ENCODE measurements around the gene ZFYVE28.
A peak's percentile ranks its signal among the peaks of the same experiment; 100 is the strongest.

The ZFYVE28 gene

DNA sequence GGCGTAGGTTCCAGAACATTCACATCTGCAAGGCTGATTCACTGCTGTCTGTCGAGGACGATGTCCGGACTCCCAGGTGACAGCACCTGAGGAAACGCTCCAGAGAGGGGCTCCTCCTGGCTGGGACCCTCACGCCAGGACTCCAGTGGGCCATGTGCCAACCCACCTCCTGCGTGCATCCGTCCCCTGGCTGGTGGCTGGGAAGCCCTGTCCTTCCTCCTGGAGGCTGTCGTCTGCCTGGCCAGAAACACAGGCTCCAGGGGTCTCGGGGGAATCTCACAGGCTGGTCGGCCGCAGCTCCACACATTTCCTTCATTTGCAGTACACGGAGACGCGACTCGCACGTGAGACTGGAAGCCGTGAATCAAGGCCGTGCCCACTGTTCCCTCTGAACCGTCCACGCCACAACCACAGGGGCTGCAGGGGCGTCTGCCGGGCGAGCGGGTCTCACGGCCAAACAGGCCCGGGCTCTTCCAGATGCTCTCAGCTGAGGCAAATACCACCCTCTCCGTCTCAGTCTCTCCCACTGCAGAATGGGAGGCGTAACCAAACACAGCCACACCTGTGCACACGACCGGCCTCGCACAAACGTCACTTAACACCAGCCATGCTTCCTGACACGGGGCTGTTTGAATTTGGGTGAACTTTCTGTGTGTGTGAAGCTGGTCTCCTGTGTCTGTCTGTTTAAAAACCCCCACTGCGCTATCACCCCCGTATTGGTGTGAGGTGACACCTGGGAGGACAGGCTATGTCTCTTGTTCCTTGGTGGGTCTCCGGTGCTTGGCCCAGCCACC lies 117.8 kb downstream of the ZFYVE28 start:
- DNase-seq = no peak

DNA sequence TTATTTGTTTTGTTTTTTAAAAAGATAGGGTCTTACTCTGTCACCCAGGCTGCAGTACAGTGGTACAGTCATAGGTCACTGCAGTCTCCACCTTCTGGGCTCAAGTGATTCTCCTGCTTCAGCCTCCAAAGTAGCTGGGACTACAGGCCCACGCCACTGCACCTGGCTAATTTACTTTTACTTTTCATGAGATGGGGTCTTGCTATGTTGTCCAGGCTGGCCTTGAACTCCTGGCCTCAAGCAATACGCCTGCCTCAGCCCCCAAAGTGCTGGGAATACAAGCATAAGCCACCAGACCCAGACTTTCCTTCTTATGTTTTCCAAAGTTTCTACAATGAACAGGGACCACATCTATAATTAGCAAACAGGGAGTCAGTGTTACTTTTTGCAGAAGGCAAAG lies 118.7 kb downstream of the ZFYVE28 start:
- DNase-seq = no peak

DNA sequence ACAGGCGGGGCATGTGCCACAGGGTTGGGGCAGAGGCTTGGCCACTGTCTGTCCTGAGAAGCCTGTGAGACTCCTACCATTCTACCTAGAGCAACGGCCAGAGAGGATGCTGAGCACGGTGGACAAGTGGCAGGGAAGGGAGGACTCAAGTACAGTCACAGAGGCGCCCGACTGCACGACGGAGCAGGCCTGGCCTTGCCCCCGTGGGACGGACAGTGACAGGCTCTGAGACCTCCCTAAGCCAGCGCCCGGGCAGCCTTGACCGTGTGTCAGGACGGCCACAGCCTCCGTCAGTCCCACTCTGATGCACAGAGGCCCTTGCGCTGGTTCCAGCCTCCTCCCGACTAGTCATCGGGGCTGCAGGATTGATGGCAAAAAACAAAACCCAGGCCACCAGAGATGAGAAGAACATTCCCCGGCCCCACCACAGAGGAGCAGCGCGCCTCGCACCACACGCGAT lies 119.9 kb downstream of the ZFYVE28 start:
- peak; percentile 28 for DNase-seq

DNA sequence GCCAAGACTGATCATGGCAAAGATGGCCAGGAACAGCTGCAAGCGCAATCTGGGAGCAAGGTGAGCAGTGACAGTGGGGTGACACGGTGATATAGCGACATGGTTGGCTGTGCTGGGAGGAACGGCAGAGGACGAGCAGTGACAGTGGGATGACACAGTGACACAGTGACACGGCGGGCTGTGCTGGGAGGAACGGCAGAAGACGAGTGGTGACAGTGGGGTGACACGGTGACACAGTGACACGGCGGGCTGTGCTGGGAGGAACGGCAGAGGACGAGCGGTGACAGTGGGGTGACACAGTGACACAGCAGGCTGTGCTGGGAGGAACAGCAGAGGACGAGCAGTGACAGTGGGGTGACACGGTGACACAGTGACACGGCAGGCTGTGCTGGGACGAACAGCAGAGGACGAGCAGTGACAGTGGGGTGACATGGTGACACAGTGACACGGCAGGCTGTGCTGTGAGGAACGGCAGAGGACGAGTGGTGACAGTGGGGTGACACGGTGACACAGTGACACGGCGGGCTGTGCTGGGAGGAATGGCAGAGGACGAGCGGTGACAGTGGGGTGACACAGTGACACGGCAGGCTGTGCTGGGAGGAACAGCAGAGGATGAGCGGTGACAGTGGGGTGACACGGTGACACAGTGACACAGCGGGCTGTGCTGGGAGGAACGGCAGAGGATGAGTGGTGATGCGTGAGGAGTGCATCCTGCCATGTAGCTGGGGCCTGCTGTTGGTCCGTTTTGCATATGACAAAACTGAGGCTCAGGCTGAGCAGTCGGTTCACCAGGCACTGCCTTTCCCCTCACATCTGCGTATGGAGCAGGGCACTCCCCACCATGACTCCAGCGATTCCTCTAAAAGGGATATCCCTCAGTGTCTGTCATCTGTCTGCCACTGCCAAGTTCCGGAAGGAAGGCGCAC lies 120.6 kb downstream of the ZFYVE28 start:
- DNase-seq = no peak

DNA sequence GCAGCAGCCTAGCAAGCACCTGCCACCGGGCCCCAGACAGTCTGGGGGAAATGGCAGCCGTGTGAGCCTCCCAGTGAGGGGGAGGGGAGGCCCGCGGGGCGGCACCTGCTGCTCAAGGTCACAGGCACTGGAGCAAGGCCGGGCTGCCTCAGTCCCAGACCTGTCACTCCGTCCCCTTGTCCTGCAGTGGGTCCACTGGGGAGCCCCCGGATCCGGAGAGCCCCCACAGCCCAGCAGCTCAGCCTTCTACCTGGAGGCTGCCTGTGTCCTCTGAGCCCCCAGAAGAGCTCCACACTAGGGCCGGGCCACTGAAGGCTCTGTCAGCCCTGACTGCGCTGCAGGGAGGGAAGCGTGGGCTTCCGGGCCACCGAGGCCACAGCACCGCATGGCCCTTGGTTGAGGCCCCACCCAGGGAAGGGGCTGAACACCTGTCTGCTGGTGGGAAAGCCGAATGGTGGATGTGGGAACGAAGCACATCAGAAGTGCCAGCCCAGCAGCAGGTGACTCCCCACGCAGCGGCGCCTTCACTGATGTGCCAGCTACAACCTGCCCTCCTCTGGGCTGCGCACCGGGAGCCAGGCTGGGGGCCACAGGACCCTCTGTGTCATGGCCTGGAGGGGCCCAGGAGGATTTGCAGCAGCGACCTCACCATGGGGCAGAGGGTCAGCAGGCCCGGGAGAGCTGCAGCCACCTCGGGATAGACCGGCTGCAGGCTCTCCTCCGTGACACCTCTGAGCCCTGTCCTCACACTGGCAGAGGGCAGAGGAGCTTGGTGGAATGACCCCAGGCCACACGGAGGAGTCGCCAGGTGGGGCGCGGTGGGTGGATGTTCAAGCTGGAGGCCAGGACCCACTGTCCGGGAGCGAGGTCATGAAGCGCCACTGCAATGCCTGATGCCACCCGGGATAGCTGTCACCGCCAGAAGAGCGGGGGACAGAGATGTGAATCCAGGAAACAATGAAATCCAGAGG lies 121.5 kb downstream of the ZFYVE28 start:
- no peak for DNase-seq

DNA sequence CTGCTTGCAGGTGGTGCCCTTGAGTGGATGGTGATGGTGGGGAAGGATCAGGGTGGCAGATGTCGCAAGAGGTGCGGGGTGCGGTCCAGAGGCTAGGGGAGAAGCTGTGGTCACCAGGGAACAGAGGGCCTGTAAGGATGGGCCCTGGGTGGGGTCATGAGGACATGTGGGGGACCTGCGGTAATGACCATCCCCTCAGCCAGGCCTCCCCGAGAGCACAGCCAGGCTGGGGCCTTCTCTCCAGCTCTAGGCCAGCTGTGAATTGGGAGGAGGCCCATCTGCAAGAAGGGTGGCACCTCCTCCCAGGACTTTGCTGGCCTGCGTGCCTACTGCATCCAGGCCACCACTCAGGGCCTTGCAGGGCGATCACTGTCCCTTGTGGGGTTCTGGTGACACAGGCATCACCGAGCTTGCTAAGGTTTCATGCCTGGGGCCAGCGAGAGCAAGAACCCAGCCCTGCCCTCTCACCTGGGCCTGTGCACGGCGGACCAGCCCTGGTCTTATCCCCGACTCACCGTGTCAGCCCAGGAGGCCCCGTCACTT lies 122.5 kb downstream of the ZFYVE28 start:
- no peak for DNase-seq

DNA sequence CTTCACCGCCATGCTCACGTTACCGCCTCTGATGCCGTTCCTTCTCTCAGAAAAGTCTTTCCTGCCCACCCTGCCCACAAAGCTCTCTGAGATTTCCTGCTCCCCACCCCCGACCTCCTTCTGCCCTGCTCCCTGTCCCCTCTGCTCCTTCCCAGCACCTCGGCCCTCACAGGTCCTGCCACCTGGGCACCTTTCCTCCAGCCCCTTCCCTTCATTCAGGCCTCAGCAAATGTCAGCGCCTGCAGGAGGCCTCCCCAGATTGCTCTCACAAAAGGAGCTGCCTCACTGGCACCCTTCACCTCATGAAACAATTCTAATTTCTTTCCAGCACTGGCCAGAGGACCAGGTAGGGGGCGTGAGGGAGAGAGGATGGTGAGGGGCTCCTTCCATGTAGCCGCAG lies 122.9 kb downstream of the ZFYVE28 start:
- DNase-seq = no peak

DNA sequence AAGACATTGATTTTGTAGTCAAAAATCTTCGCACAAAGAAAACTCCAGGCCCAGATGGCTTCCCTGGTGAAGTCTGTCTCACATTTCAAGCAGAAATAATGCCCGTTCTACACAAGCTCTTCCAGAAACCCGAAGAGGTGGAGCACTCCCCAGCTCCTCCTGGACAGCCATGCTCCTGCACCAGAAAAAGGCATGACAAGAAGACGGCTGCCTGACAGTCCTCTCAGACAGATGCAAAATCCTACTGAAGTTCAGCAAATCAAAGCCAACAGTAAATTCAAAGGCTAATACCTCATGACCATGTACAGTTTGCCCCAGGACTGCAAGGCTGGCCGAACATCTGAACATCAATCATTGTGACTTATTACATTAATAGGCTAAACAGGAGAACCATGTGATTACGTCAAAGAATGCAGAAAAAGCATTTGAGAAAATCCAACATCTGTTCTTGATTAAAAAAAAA lies 125.8 kb downstream of the ZFYVE28 start:
- DNase-seq = peak; percentile 76

DNA sequence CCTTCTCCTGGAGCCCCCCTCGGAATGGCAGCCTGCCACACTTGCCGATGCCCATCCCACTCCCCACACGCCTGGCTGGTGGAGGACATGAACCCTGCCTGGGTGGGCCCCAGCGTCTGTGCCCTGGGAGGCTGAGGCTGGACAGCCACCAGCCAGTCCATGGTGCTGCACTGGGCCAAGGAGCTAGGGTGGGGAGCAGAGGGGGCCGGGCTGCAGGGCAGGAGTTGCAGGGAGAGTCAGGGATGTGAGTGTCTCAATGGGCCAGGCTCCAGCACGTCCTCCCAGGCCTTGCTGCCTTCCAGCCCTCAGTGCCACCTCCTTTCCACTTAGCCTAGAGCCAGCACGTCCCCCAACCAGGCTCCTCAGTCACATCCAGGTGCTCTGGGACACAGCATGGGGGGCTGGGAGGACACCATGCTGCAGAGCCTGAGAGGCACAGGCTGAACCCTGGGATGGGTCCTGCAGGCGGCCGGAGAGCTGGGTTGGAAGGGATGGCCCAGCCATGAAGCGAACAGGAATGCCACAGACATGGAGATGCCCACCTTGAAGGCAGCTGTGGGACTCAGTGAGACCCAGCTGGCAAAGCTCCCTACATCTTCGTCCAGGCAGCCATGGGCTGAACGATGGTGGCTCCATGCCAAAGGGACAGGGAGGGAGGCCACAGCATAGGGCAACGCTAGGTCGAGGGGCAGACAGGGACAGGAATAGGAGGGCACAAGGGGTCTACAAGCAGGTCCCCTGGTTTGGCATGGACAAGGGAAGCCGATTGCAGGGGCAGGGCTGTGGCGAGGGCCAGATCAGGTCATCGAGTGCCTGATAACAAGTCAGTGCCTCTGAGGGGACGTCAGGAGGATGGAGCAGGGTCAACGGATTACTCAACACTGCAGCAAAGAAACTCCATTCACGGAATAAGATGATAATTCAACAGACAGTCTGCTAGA lies 126.5 kb downstream of the ZFYVE28 start:
- no peak for DNase-seq

DNA sequence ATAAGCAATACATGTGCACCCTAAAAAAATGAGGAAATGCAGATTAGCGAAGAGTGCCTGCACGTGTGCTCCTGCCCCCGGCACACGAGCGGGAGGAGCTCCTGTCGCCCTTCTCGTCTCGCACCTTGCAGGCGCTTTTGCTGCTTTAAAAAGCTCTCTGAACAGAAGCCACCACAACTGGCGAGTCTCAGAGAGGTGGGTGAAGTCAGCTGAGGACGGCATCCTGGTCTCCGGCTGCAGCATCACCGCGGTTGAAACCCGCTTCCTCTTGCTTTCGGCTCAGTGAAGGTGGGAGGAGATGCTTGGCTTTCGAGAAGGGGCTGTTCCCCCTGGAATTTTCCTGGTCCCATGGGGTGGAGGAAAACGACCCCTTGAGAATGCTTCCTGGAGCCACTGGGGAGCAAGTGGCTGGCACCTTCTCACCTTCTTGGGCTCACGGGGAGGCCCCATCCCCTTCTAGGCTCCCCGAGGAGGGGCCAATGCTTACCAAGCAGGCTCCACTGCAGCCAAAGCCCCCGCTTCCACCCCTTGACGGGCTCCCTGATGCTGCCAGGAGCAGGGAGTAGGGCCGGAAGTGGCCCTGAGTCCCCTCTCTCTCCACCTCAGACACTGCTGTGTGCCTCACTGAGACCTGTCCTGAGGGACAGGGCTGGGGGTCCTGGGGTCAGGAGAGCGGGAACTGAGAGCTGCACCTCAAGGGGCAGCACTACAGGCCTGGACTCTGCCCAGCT lies 127.3 kb downstream of the ZFYVE28 start:
- no peak for DNase-seq

DNA sequence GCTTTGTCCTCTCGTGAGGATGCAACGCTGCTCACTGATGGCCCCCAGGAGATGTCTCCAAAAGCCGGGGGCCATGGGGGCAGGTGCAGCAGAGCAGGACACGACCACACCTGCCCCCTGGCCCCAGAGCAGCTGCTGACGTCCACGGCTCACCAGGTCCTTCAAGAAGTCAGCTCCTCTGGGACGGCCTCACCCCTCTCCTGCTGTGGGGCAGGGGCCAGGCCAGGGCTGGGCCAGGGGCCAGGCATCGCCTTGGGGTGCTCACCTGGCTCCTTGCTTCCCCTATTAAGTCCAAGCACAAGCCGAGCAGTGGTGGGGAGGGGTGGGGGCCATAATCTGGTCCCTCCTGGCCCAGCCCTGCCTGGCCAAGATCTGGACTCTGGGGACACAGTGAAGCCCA lies 128.0 kb downstream of the ZFYVE28 start:
- no peak for DNase-seq

DNA sequence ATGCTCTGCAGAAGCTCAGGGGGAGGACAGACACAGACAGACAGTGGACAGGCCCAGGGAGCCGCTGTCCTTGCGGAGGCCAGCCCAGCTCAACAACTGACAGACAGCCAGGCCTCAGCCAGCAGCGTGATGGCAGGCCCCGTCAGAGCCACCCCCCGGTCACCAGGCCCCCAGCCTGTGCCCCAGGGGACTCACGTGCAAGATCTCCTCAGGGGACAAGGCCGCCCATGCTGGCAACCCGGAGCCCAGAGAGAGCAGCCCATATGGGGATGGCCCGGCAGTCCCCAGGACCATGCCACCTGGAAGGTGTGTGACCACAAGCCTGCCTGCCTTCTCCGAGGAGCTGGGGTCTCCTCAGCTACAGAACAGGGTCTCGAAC lies 128.5 kb downstream of the ZFYVE28 start:
- no peak for DNase-seq

DNA sequence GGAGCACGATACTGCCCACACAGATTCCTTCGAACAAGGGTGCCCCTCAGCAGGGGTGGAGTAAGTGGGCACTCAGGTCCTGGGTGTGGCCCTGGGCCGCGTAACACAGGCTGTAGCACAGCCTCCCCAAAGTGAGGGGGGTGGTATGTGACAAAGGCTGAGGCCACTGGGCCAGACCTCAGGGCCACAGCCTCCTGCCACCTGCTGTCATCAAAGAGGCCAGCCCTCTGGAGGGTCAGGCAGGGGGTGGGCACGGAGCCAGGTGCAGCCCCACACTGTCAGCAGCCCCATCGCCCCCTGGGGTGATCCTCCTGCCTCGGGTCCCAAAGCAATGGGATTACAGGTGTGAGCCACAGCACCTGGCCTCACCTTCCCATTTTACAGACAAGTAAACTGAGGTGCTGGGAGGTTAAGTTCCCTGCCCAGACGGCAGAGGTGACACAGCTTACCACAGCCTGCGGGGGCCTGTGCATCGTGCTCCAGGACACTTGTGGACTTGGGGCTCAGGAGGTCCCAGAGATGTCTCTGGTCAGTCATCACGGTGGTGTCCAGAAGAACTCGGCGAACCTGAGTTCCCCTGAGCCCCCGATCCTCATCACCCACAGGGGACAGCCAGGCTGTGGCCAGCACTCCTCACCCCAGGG lies 129.0 kb downstream of the ZFYVE28 start:
- DNase-seq = no peak

DNA sequence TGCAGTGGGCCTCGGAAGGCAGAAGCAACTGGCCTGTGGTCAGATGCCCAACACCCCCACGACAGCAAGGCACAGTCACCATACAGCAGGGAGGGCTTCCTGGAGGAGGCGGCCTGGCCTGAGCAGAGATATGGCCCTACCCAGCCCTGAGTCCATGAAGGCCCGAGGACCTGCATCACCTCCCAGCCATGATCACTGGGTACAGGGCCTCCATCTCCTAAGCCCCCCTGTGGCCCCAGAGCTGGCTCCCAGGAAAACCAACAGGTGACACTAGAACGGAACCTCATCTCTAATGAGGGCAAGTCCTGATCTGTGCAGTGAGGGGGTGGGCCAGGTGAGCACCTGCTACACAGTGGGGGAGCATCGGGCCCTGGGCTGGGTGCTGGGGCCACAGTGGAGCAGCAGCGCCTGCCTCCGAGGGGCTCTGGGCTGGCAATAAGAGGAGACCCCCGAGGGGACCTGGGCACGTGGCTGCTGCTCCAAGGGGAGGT lies 130.3 kb downstream of the ZFYVE28 start:
- no peak for DNase-seq

DNA sequence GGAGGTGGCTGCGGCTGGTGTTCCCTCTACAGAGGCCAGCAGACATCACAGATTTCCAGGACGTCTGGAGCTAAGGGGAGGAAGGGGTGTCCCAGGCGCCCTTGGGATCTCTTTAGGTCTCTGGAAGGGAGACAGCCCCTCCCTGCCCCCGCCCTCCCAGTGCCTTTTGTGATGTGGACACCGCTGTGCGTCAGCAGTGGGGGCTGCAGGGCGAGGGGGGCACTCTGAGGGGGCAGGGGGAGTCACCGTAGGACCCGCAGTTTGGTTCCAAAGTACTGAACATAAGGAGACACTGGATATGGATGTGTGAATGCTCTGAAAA lies 130.9 kb downstream of the ZFYVE28 start:
- no peak for DNase-seq

DNA sequence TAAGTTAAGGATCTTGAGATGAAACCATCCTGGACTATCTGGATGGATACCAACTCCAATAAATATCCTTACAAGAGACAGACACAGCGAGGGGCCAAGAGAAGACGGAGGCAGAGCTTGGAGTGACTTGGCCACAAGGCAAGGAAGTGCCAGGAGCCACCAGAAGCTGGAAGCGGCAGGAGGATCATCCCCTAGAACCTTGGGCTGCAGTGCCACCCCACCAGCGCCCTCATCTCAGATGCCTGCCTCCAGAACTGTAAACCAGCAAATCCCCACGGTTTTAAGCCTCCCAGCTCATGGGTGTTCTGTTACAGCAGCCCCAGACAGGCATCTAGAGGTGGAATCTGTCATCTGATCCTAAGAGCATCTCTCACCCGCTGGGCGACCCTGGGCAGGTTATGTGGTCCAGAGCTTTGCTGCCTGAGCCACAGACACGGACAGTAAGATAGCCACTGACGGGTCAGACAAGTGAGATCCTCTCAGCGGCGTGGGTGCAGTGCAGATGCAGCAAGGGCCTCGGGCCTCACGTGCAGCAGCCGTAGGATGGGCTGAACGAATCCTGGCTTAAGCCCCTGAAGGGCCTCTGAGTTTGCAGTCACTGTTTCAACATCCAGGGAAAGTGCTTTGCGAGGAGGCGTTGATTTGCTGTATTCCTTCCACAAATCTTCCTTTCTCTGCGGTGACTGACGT lies 131.4 kb downstream of the ZFYVE28 start:
- peak; percentile 18 for DNase-seq

DNA sequence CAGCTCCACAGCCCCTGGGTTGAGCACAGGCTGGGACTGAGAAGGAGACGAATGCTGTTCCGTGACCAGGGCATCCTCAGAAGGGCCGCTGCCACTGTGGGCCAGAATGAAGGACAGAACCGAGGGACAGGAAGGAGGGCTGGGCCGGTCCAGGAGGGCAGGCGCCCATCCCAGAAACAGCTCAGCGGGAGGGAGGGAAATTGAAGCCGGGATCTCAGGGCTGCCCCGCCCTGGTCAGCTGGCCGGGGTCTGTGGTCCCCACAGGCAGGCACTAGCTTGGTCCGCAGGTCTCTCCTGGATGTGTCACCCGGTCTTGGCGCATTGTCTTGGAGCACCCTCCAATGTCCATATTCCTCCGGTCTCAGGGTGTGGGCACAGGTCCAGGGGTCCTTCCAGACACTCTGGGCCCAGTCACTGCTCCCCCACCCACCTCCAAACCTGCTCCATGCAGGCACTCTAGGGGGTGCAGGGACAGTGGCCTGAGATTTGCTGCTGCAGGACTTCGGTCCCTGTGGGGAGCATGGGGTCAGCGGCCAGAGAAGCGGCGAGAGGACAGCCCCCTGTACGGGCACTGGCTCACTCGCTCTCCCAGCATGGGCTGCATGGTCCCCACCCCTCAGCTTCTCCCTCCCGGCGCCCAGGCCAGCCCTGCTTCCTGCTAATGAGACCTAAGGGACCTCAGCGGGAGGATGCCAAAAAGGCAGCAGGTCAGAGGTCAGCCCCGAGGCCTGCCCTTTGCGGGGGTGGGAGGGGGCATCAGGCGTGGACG lies 132.6 kb downstream of the ZFYVE28 start:
- no peak for DNase-seq

DNA sequence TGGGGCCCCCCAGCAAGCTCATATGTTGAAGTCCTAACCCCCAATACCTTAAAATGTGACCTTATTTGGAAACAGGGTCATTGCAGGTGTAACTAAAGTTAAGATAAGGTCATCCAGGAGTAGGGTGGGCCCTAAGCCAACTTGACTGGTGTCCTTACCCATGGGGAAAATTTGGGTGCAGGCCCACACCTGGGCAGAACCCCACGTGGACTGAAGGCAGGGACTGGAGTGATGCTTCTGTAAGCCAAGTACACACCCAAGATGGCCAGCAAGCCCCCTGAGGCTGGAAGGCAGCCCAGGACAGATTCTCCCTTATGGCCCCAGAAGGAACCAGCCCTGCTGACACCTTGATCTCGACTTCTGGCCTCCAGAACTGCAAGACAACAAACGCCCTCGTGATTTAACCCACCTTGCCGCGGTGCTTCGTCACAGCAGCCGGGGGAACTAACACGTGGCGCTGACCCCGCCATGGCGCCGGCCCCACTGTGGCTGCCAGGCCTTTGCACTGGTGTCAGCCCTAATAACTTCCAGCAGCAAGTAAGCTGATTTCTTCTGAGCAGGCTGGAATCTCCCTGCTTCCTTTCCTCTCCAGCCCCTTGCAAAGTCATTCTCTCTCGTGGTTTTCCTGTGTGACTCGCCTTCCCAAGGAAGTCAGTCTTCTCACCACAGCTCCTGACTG lies 133.4 kb downstream of the ZFYVE28 start:
- DNase-seq = peak; percentile 75
